ENCODE results near the gene WSCD2. TPM values are rescaled to one million over a fixed set of nuclear protein-coding genes. Genes with fewer than 3 reads are reported as not detected.

WSCD2 gene
- polyA plus RNA-seq, 3 donors = not detected

GRCh38 chr12:108231109-108231905, 102.2 kb downstream of the WSCD2 start:
- peaks cover 9 to 17% (median 13%) of the 10 kb centered on the region in 3 donors for H3K27me3 Mint-ChIP-seq (ENCODE audit: low read depth in 3 of 3)
- Histone ChIP-seq H3K4me1 (ENCODE audit: control insufficient read depth in 1 of 2, insufficient read depth in 2 of 2, low read length in 2 of 2) (no peaks in the 10 kb centered on the region), H4K20me1 (ENCODE audit: insufficient read depth, low read length) (no peaks in the 10 kb centered on the region), H3K9ac (ENCODE audit: insufficient read depth, low read length, poor library complexity, severe bottlenecking) (no peak overlapping the region), H3K36me3 (replicated peaks in 1 of 2; ENCODE audit: control insufficient read depth in 1 of 2, insufficient read depth in 2 of 2, low read length in 2 of 2) (no peaks in the 10 kb centered on the region), H3K4me2 (replicated peaks; ENCODE audit: extremely low read depth, low read length, poor library complexity, severe bottlenecking) (no peak overlapping the region), H3K79me2 (ENCODE audit: insufficient read depth, low read length) (no peaks in the 10 kb centered on the region), H3K9me3 (replicated peaks in 1 of 2; ENCODE audit: control insufficient read depth in 1 of 2, insufficient read depth in 1 of 2, low read length in 2 of 2) (no peaks in the 10 kb centered on the region), H3K27me3 (ENCODE audit: control insufficient read depth in 2 of 2, insufficient read depth in 2 of 2, low read length in 2 of 2) (peaks cover 4 to 7% of the 10 kb centered on the region in 2 donors), H3K27ac (ENCODE audit: low read depth in 1 of 2, low read length in 2 of 2) (no peak overlapping the region), H3K4me3 (replicated peaks in 1 of 3; ENCODE audit: low read depth in 2 of 3, low read length in 3 of 3) (no peak overlapping the region), H2AFZ (ENCODE audit: insufficient read depth, low read depth, low read length, poor library complexity, severe bottlenecking) (no peak overlapping the region)
- WGBS (ENCODE audit: insufficient coverage) = 100% methylated on average over 2 of the region's 3 CpGs
- no peak overlapping the region for H3K4me3 Mint-ChIP-seq
- intact Hi-C loops (cut with micrococcal nuclease) = loop anchor here (5.0 to 10.0 kb wide), 2 partner anchors 223 to 226 kb away; no protein-coding TSS in a partner anchor
- DNase-seq = no peak
- H3K9me3 Mint-ChIP-seq = no peaks in the 10 kb centered on the region
- no peak overlapping the region for H3K27ac Mint-ChIP-seq
- H3K36me3 Mint-ChIP-seq = no peaks in the 10 kb centered on the region
- TF ChIP-seq CTCF (IDR thresholded peaks at IDR 0.05) = no peak
- H3K4me1 Mint-ChIP-seq = no peaks in the 10 kb centered on the region

- Mint-ChIP-seq H3K4me3 (no peak overlapping the region), H3K9me3 (no peaks in the 10 kb centered on the region), H3K27ac (no peak overlapping the region), H3K36me3 (no peaks in the 10 kb centered on the region), H3K27me3 (ENCODE audit: low read depth in 3 of 3) (peaks cover 13 to 22% (median 15%) of the 10 kb centered on the region in 3 donors), H3K4me1 (no peaks in the 10 kb centered on the region)
- peaks cover 4 to 9% of the 10 kb centered on the region in 2 donors for H3K27me3 ChIP-seq (ENCODE audit: control insufficient read depth in 2 of 2, insufficient read depth in 2 of 2, low read length in 2 of 2)
- H3K9me3 ChIP-seq (replicated peaks in 1 of 2; ENCODE audit: control insufficient read depth in 1 of 2, insufficient read depth in 1 of 2, low read length in 2 of 2) = no peaks in the 10 kb centered on the region
- H2AFZ ChIP-seq (ENCODE audit: insufficient read depth, low read depth, low read length, poor library complexity, severe bottlenecking) = no peak overlapping the region
- no peaks in the 10 kb centered on the region for H4K20me1 ChIP-seq (ENCODE audit: insufficient read depth, low read length)
- no peaks in the 10 kb centered on the region for H3K4me1 ChIP-seq (ENCODE audit: control insufficient read depth in 1 of 2, insufficient read depth in 2 of 2, low read length in 2 of 2)
- H3K79me2 ChIP-seq (ENCODE audit: insufficient read depth, low read length) = no peaks in the 10 kb centered on the region
- no peak overlapping the region for H3K9ac ChIP-seq (ENCODE audit: insufficient read depth, low read length, poor library complexity, severe bottlenecking)
- no peak overlapping the region for H3K4me2 ChIP-seq (replicated peaks; ENCODE audit: extremely low read depth, low read length, poor library complexity, severe bottlenecking)
- H3K36me3 ChIP-seq (replicated peaks in 1 of 2; ENCODE audit: control insufficient read depth in 1 of 2, insufficient read depth in 2 of 2, low read length in 2 of 2) = no peaks in the 10 kb centered on the region
- DNase-seq = no peak
- TF ChIP-seq CTCF (IDR thresholded peaks at IDR 0.05) = no peak
- 19% methylated on average over 1 of the region's 6 CpGs for WGBS (ENCODE audit: insufficient coverage)
- no peak overlapping the region for H3K4me3 ChIP-seq (replicated peaks in 1 of 3; ENCODE audit: low read depth in 2 of 3, low read length in 3 of 3)
- intact Hi-C loops (cut with micrococcal nuclease) = loop anchor here (5.0 to 10.0 kb wide), 2 partner anchors 223 to 225 kb away; no protein-coding TSS in a partner anchor
- no peak overlapping the region for H3K27ac ChIP-seq (ENCODE audit: low read depth in 1 of 2, low read length in 2 of 2)
Measured at GRCh38 chr12:108231909-108232434, 102.9 kb downstream of the WSCD2 start.
